Endodermal cell (in vitro differentiated cells): ENCODE measurements around the gene PCDHGA2. TPM values are rescaled to one million over a fixed set of nuclear protein-coding genes. Genes with fewer than 3 reads are reported as not detected.

ENCODE experiments used
- DNase-seq: peaks from one replicate; pipeline ENCODE4 v3.0.0-alpha.2; 2017
- H3K27ac ChIP-seq: 2 replicates; pipeline ENCODE4 v1.5.1; 2013; ENCODE audit warnings: mild to moderate bottlenecking, low read depth, low read length, moderate library complexity
- H3K27me3 ChIP-seq: 2 replicates; pipeline ENCODE4 v1.6.1; 2013; ENCODE audit warnings: mild to moderate bottlenecking, low read length, moderate library complexity; ENCODE audit not compliant: insufficient read depth, control insufficient read depth, poor library complexity, severe bottlenecking
- H3K36me3 ChIP-seq: 2 replicates; pipeline ENCODE4 v1.7.0; 2013; ENCODE audit warnings: mild to moderate bottlenecking, low read length, moderate library complexity; ENCODE audit not compliant: control insufficient read depth, insufficient read depth
- H3K4me1 ChIP-seq: one replicate; pipeline ENCODE4 v1.7.0; 2013; ENCODE audit warnings: low read length; ENCODE audit not compliant: control insufficient read depth, insufficient read depth
- H3K4me3 ChIP-seq: 2 replicates; pipeline ENCODE4 v1.5.1; 2013; ENCODE audit warnings: mild to moderate bottlenecking, low read length, moderate library complexity
- H3K9ac ChIP-seq: 2 replicates; pipeline ENCODE4 v1.6.1; 2013; ENCODE audit warnings: mild to moderate bottlenecking, low read length, moderate library complexity; ENCODE audit not compliant: poor library complexity, severe bottlenecking; ENCODE audit errors: extremely low read depth
- H3K9me3 ChIP-seq: 2 replicates; pipeline ENCODE4 v1.6.1; 2013; ENCODE audit warnings: mild to moderate bottlenecking, low read length, moderate library complexity; ENCODE audit not compliant: control insufficient read depth
- H3K27ac Mint-ChIP-seq: 2 replicates; pipeline ENCODE4 v1.8.0; 2020; ENCODE audit warnings: mixed read lengths
- H3K27me3 Mint-ChIP-seq: 2 replicates; pipeline ENCODE4 v1.8.0; 2021; ENCODE audit warnings: mild to moderate bottlenecking, mixed read lengths; ENCODE audit not compliant: insufficient read depth
- H3K36me3 Mint-ChIP-seq: 2 replicates; pipeline ENCODE4 v1.8.0; 2020; ENCODE audit warnings: low read depth, mixed read lengths
- H3K4me1 Mint-ChIP-seq: 2 replicates; pipeline ENCODE4 v1.8.0; 2020; ENCODE audit warnings: mixed read lengths
- H3K4me3 Mint-ChIP-seq: 2 replicates; pipeline ENCODE4 v1.8.0; 2020; ENCODE audit warnings: mild to moderate bottlenecking, moderate library complexity, mixed read lengths
- H3K9me3 Mint-ChIP-seq: 2 replicates; pipeline ENCODE4 v1.8.0; 2020; ENCODE audit warnings: mild to moderate bottlenecking, mixed read lengths
- CTCF ChIP-seq: fragments of 200-600 bp; sonication (generic); conservative IDR thresholded peaks from 2 replicates; pipeline ENCODE4 v1.5.0; 2021; ENCODE audit warnings: antibody characterized with exemption, mild to moderate bottlenecking
- WGBS, 2 experiments: methylation state at CpG; one replicate each; pipeline versions ENCODE4 v1.1.5 to v1.1.7; 2013; ENCODE audit warnings: missing lambda C conversion rate in 2 of 2, mixed read lengths in 1 of 2; ENCODE audit not compliant: insufficient coverage in 1 of 2, insufficient read length in 1 of 2; 5-methylcytosine and 5-hydroxymethylcytosine counted together
- total RNA-seq, 2 donors: library from RNA; stranded (reverse); fragmentation: NEBNext Ultra II Directional in 1 of 2; extraction: Animal tissue kit (Norgen Biotek cat#: 25700) in 1 of 2; gene quantifications; 2 replicates in 1 of 2; 3 replicates in 1 of 2; pipeline ENCODE4 v1.2.1, GENCODE V29; 2021

The PCDHGA2 gene
- total RNA-seq, 2 donors from 2014 or later: 0.09 to 2.0 TPM

GRCh38 chr5:141319699-141320098 lies 18.9 kb upstream of the PCDHGA2 start:
- H3K27ac Mint-ChIP-seq: peak overlapping the region; percentile 100
- no peak for DNase-seq
- 74 to 85% methylated on average over 5 of the region's 5 CpGs for WGBS, 2 experiments

GRCh38 chr5:141320225-141321169 lies 18.1 kb upstream of the PCDHGA2 start, which contains the start of gene TAF7:
TAF7 (minus strand) TSS chr5:141320784; CDS start chr5:141320044, 740 bp downstream.
- Histone ChIP-seq H3K27ac (peak within 1 kb of the TSS; percentile 97), H3K9ac (peak within 1 kb of the TSS; percentile 99), H3K4me3 (peak within 1 kb of the TSS; percentile 91), H3K27me3 (no peaks in the 10 kb centered on the region), H3K36me3 (peaks cover 37% of the 10 kb centered on the region), H3K9me3 (peaks cover 63% of the 10 kb centered on the region), H3K4me1 (no peaks in the 10 kb centered on the region)
- DNase-seq: peak; percentile 97
- Mint-ChIP-seq H3K27ac (peak within 1 kb of the TSS; percentile 100), H3K9me3 (peaks cover 47% of the 10 kb centered on the region), H3K4me1 (peaks cover 2% of the 10 kb centered on the region), H3K4me3 (peak within 1 kb of the TSS; percentile 99), H3K36me3 (peaks cover 45% of the 10 kb centered on the region), H3K27me3 (no peaks in the 10 kb centered on the region)
- 2 to 5% methylated on average over 47 to 67 of the region's 67 CpGs for WGBS, 2 experiments
- TF ChIP-seq CTCF: peak; percentile 90

More at GRCh38 chr5:141319699-141320098, 18.9 kb upstream of the PCDHGA2 start:
- Histone ChIP-seq H3K4me1 (no peaks in the 10 kb centered on the region), H3K4me3 (peak overlapping the region; percentile 91), H3K27ac (peak overlapping the region; percentile 7), H3K27me3 (no peaks in the 10 kb centered on the region), H3K9me3 (peaks cover 68% of the 10 kb centered on the region), H3K9ac (peak overlapping the region; percentile 99), H3K36me3 (peaks cover 45% of the 10 kb centered on the region)
- Mint-ChIP-seq H3K9me3 (peaks cover 51% of the 10 kb centered on the region), H3K4me3 (peak overlapping the region; percentile 99), H3K36me3 (peaks cover 53% of the 10 kb centered on the region), H3K4me1 (peaks cover 2% of the 10 kb centered on the region), H3K27me3 (no peaks in the 10 kb centered on the region)
- no peak for TF ChIP-seq CTCF

- 92 to 93% methylated on average over 2 of the region's 3 CpGs for WGBS, 2 experiments
- H3K4me3 Mint-ChIP-seq: peak overlapping the region; percentile 99
- peaks cover 45% of the 10 kb centered on the region for H3K9me3 Mint-ChIP-seq
Observed at GRCh38 chr5:141322261-141322660, 16.3 kb upstream of the PCDHGA2 start.

More at GRCh38 chr5:141322261-141322660, 16.3 kb upstream of the PCDHGA2 start:
- no peaks in the 10 kb centered on the region for H3K4me1 ChIP-seq
- DNase-seq: no peak
- H3K4me3 ChIP-seq: no peak overlapping the region
- Mint-ChIP-seq H3K4me1 (peaks cover 2% of the 10 kb centered on the region), H3K36me3 (peaks cover 30% of the 10 kb centered on the region), H3K27me3 (peaks cover 8% of the 10 kb centered on the region), H3K27ac (no peak overlapping the region)
- H3K27me3 ChIP-seq: no peaks in the 10 kb centered on the region
- no peak overlapping the region for H3K27ac ChIP-seq
- H3K36me3 ChIP-seq: peaks cover 24% of the 10 kb centered on the region
- TF ChIP-seq CTCF: no peak
- no peak overlapping the region for H3K9ac ChIP-seq
- peaks cover 46% of the 10 kb centered on the region for H3K9me3 ChIP-seq
